Neuronal stem cell (in vitro differentiated cells): ENCODE data around the gene PHACTR3.

Source experiments
- DNase-seq: peaks from one replicate; pipeline ENCODE4 v3.0.0-alpha.2; 2013; ENCODE audit warnings: low spot score
- H2AFZ ChIP-seq: one replicate; pipeline ENCODE4 v1.6.1; 2013; ENCODE audit warnings: mild to moderate bottlenecking, low read length, inconsistent platforms
- H2AK5ac ChIP-seq: 2 replicates; pipeline ENCODE4 v1.6.1; 2013; ENCODE audit warnings: low read depth, mild to moderate bottlenecking, inconsistent platforms, low read length, moderate library complexity, mixed read lengths
- H2BK120ac ChIP-seq: 2 replicates; pipeline ENCODE4 v1.6.1; 2013; ENCODE audit warnings: low read depth, mild to moderate bottlenecking, inconsistent platforms, low read length, moderate library complexity, mixed read lengths
- H2BK12ac ChIP-seq: one replicate; pipeline ENCODE4 v1.6.1; 2013; ENCODE audit warnings: low read length, inconsistent platforms
- H2BK15ac ChIP-seq: 2 replicates; pipeline ENCODE4 v1.6.1; 2013; ENCODE audit warnings: mild to moderate bottlenecking, low read length, inconsistent platforms, mixed read lengths
- H2BK5ac ChIP-seq: one replicate; pipeline ENCODE4 v1.6.1; 2013; ENCODE audit warnings: inconsistent platforms, mild to moderate bottlenecking, low read length, moderate library complexity
- H3K14ac ChIP-seq: one replicate; pipeline ENCODE4 v1.6.1; 2013; ENCODE audit warnings: low read length, inconsistent platforms
- H3K18ac ChIP-seq: 2 replicates; pipeline ENCODE4 v1.6.1; 2013; ENCODE audit warnings: low read length, inconsistent platforms
- H3K23ac ChIP-seq: 2 replicates; pipeline ENCODE4 v1.6.1; 2013; ENCODE audit warnings: low read depth, mild to moderate bottlenecking, mixed read lengths, low read length, inconsistent platforms; ENCODE audit not compliant: poor library complexity
- H3K27ac ChIP-seq: replicated peaks from 3 replicates; pipeline ENCODE4 v1.5.1; 2013; ENCODE audit warnings: low read length, inconsistent platforms
- H3K27me3 ChIP-seq, 3 experiments: 2 replicates each; pipeline ENCODE4 v1.6.1; 2013; ENCODE audit warnings: low read length in 3 of 3, mild to moderate bottlenecking in 2 of 3, inconsistent platforms in 1 of 3, low read depth in 1 of 3, mixed read lengths in 1 of 3, moderate library complexity in 1 of 3; ENCODE audit not compliant: control insufficient read depth in 3 of 3, insufficient read depth in 3 of 3
- H3K36me3 ChIP-seq, 2 donors: replicated peaks in 1 of 2; 2 replicates each; pipeline ENCODE4 v1.6.1; 2013; ENCODE audit warnings: low read length in 2 of 2; ENCODE audit not compliant: control insufficient read depth in 2 of 2, insufficient read depth in 2 of 2
- H3K4ac ChIP-seq: 2 replicates; pipeline ENCODE4 v1.6.1; 2013; ENCODE audit warnings: inconsistent platforms, mild to moderate bottlenecking, low read length, moderate library complexity
- H3K4me1 ChIP-seq, 2 donors: 1 replicate in 1 of 2; 2 replicates in 1 of 2; pipeline ENCODE4 v1.6.1; 2013; ENCODE audit warnings: low read length in 2 of 2, low read depth in 1 of 2; ENCODE audit not compliant: control insufficient read depth in 2 of 2, insufficient read depth in 1 of 2
- H3K4me2 ChIP-seq: one replicate; pipeline ENCODE4 v1.6.1; 2013; ENCODE audit warnings: mild to moderate bottlenecking, low read length, inconsistent platforms; ENCODE audit not compliant: insufficient read depth, poor library complexity, severe bottlenecking
- H3K4me3 ChIP-seq, 2 donors: 2 replicates each; pipeline ENCODE4 v1.5.1; 2013; ENCODE audit warnings: low read length in 2 of 2, mild to moderate bottlenecking in 2 of 2, inconsistent platforms in 1 of 2, moderate library complexity in 1 of 2
- H3K79me1 ChIP-seq: one replicate; pipeline ENCODE4 v1.6.1; 2013; ENCODE audit warnings: low read depth, mild to moderate bottlenecking, inconsistent platforms, low read length, moderate library complexity
- H3K9ac ChIP-seq: one replicate; pipeline ENCODE4 v1.6.1; 2013; ENCODE audit warnings: mild to moderate bottlenecking, low read depth, low read length, inconsistent platforms; ENCODE audit not compliant: poor library complexity
- H3K9me3 ChIP-seq, 2 donors: replicated peaks in 1 of 2; 2 replicates each; pipeline versions ENCODE3 to v1.6.1; 2013; ENCODE audit warnings: low read length in 2 of 2, mild to moderate bottlenecking in 2 of 2, inconsistent platforms in 1 of 2, low read depth in 1 of 2, mixed read lengths in 1 of 2, moderate library complexity in 1 of 2; ENCODE audit not compliant: control insufficient read depth in 2 of 2, insufficient read depth in 1 of 2
- H4K8ac ChIP-seq: one replicate; pipeline ENCODE4 v1.6.1; 2013; ENCODE audit warnings: low read depth, mild to moderate bottlenecking, inconsistent platforms, low read length, moderate library complexity
- H4K91ac ChIP-seq: one replicate; pipeline ENCODE4 v1.6.1; 2013; ENCODE audit warnings: low read length, low read depth, mild to moderate bottlenecking, inconsistent platforms; ENCODE audit not compliant: poor library complexity
- WGBS, 2 donors: extraction: QIAGEN DNeasy Blood & Tissue Kit; methylation state at CpG; one replicate each; pipeline ENCODE4 v1.1.7; 2013; ENCODE audit warnings: missing lambda C conversion rate in 2 of 2, mixed read lengths in 1 of 2; ENCODE audit not compliant: insufficient read length in 2 of 2, insufficient replicate concordance in 1 of 2; ENCODE audit errors: extremely low coverage in 2 of 2; 5-methylcytosine and 5-hydroxymethylcytosine counted together

The PHACTR3 gene

DNA sequence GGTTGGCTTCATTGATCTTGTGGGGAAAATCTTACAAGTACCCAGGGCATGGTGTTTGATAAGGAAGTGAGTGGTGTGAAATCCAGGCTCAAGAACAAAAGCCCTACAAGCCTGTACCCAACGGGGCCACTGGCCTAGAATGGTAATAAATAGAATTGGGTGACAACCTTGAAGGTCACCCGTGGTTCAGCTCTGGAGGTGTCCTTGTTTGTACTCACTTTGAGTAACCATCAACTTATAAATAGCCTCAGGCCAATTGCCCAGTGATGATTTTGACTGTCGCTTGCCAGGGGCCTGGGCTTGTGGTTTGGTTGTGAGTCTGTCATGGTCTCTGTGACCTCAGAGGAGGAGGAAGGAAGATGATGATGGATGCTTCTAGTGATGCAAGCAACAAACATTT lies 87.8 kb downstream of the PHACTR3 start:
- no peak overlapping the region for H4K91ac ChIP-seq
- no CpG with 5 or more reads among the region's 3 CpGs for WGBS, 2 donors
- H3K27ac ChIP-seq: no peak overlapping the region
- H4K8ac ChIP-seq: no peak overlapping the region
- no peaks in the 10 kb centered on the region for H3K79me1 ChIP-seq
- H2AK5ac ChIP-seq: no peak overlapping the region
- no peak overlapping the region for H2AFZ ChIP-seq
- no peaks in the 10 kb centered on the region for H3K27me3 ChIP-seq
- no peaks in the 10 kb centered on the region for H3K36me3 ChIP-seq
- no peak overlapping the region for H3K14ac ChIP-seq
- H2BK120ac ChIP-seq: no peak overlapping the region
- no peak overlapping the region for H3K9ac ChIP-seq
- H2BK15ac ChIP-seq: no peak overlapping the region
- H3K4me2 ChIP-seq: no peak overlapping the region
- no peak overlapping the region for H3K4me3 ChIP-seq
- no peak overlapping the region for H2BK5ac ChIP-seq
- H3K9me3 ChIP-seq: peaks cover 0 to 21% of the 10 kb centered on the region in 2 donors
- no peak overlapping the region for H3K23ac ChIP-seq
- no peaks in the 10 kb centered on the region for H3K4me1 ChIP-seq
- H2BK12ac ChIP-seq: no peak overlapping the region
- H3K18ac ChIP-seq: no peak overlapping the region
- DNase-seq: no peak
- no peak overlapping the region for H3K4ac ChIP-seq

GRCh38 chr20:59693587-59693986 lies 89.2 kb downstream of the PHACTR3 start:
- no peak overlapping the region for H2AFZ ChIP-seq
- no peak overlapping the region for H3K9ac ChIP-seq
- no peak overlapping the region for H4K91ac ChIP-seq
- H3K4me3 ChIP-seq: peak overlapping the region in 1 of 2 donors; percentile 9
- no peak overlapping the region for H2BK12ac ChIP-seq
- no peaks in the 10 kb centered on the region for H3K36me3 ChIP-seq
- H3K27me3 ChIP-seq: no peaks in the 10 kb centered on the region
- H3K79me1 ChIP-seq: no peaks in the 10 kb centered on the region
- no peak overlapping the region for H2BK5ac ChIP-seq
- no peak overlapping the region for H2AK5ac ChIP-seq
- H3K4me1 ChIP-seq: no peaks in the 10 kb centered on the region
- H4K8ac ChIP-seq: no peak overlapping the region
- H3K23ac ChIP-seq: no peak overlapping the region
- WGBS, 2 donors: no CpG with 5 or more reads among the region's 4 CpGs
- no peak overlapping the region for H3K14ac ChIP-seq
- H3K9me3 ChIP-seq: peaks cover 0 to 18% of the 10 kb centered on the region in 2 donors
- no peak overlapping the region for H3K4ac ChIP-seq
- no peak overlapping the region for H3K27ac ChIP-seq
- no peak for DNase-seq
- H2BK15ac ChIP-seq: no peak overlapping the region
- no peak overlapping the region for H3K18ac ChIP-seq
- no peak overlapping the region for H2BK120ac ChIP-seq
- H3K4me2 ChIP-seq: no peak overlapping the region

DNA sequence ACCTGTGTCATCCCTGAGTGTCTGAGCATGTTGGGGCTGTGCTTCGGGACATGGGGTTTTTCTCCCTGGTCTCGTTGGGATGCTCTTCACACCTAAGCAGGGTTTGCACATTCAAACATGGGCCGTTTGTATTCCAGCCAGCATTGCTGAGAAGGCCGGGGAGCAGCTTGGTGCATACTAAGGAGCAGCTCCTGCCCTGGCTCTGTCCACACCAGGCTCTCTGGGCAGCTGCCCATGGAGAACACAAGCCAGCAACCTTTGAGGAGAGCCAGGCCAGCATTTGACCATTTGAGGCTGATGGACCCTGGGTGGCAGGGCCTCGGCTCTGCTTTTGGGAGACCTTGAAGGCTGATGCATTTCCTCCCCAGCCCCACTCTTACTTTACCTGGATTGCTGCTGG lies 92.1 kb downstream of the PHACTR3 start:
- no peak overlapping the region for H3K18ac ChIP-seq
- no peak overlapping the region for H3K14ac ChIP-seq
- no peak overlapping the region for H3K4ac ChIP-seq
- H3K79me1 ChIP-seq: no peaks in the 10 kb centered on the region
- no peaks in the 10 kb centered on the region for H3K36me3 ChIP-seq
- H3K4me2 ChIP-seq: no peak overlapping the region
- H2AFZ ChIP-seq: no peak overlapping the region
- no peak overlapping the region for H2BK15ac ChIP-seq
- WGBS, 2 donors: no CpG with 5 or more reads among the region's 5 CpGs
- H3K4me3 ChIP-seq: peak overlapping the region in 1 of 2 donors; percentile 25
- DNase-seq: no peak
- H3K9me3 ChIP-seq: peaks cover 0 to 18% of the 10 kb centered on the region in 2 donors
- H3K4me1 ChIP-seq: no peaks in the 10 kb centered on the region
- H3K27me3 ChIP-seq: no peaks in the 10 kb centered on the region
- no peak overlapping the region for H2BK12ac ChIP-seq
- no peak overlapping the region for H2AK5ac ChIP-seq
- H4K91ac ChIP-seq: no peak overlapping the region
- H2BK5ac ChIP-seq: no peak overlapping the region
- no peak overlapping the region for H3K27ac ChIP-seq
- no peak overlapping the region for H3K23ac ChIP-seq
- H2BK120ac ChIP-seq: no peak overlapping the region
- H3K9ac ChIP-seq: no peak overlapping the region
- H4K8ac ChIP-seq: no peak overlapping the region

GRCh38 chr20:59697068-59697467 lies 92.7 kb downstream of the PHACTR3 start:
- no peak overlapping the region for H3K4me2 ChIP-seq

More at GRCh38 chr20:59697068-59697467, 92.7 kb downstream of the PHACTR3 start:
- Histone ChIP-seq H2BK15ac (no peak overlapping the region), H3K23ac (no peak overlapping the region), H3K9ac (no peak overlapping the region), H2BK120ac (no peak overlapping the region), H4K8ac (no peak overlapping the region), H2BK12ac (no peak overlapping the region), H3K27ac (no peak overlapping the region), H3K79me1 (no peaks in the 10 kb centered on the region), H3K36me3 (no peaks in the 10 kb centered on the region), H2BK5ac (no peak overlapping the region), H2AFZ (no peak overlapping the region), H3K27me3 (peaks cover 0 to 2% (median 0%) of the 10 kb centered on the region in 3 experiments), H3K18ac (no peak overlapping the region), H3K9me3 (peaks cover 0 to 18% of the 10 kb centered on the region in 2 donors), H3K4me1 (no peaks in the 10 kb centered on the region), H3K4me3 (no peak overlapping the region), H2AK5ac (no peak overlapping the region), H4K91ac (no peak overlapping the region), H3K14ac (no peak overlapping the region), H3K4ac (no peak overlapping the region)
- WGBS, 2 donors: no CpG with 5 or more reads among the region's 4 CpGs
- DNase-seq: no peak
